Neutrophil (primary cell): ENCODE data around the gene CALN1.

ENCODE experiments used
- H3K27ac ChIP-seq: fragments of 200-600 bp; sonication (generic); 2 replicates; pipeline ENCODE4 v1.5.1; 2016; ENCODE audit warnings: mild to moderate bottlenecking, moderate library complexity
- H3K27me3 ChIP-seq: fragments of 200-600 bp; sonication (generic); 2 replicates; pipeline ENCODE4 v1.6.0; 2016; ENCODE audit warnings: mild to moderate bottlenecking
- H3K36me3 ChIP-seq: fragments of 200-600 bp; sonication (generic); 2 replicates; pipeline ENCODE4 v1.5.1; 2017
- H3K4me1 ChIP-seq, 2 experiments: fragments of 200-600 bp in 1 of 2; sonication (generic) in 1 of 2; 1 replicate in 1 of 2; 2 replicates in 1 of 2; pipeline versions ENCODE4 v1.5.1 to v1.6.1; 2013 to 2016; ENCODE audit warnings: low read depth in 1 of 2, low read length in 1 of 2, mild to moderate bottlenecking in 1 of 2, moderate library complexity in 1 of 2; ENCODE audit not compliant: control insufficient read depth in 1 of 2, insufficient read depth in 1 of 2
- H3K4me3 ChIP-seq, 2 experiments: fragments of 200-600 bp in 1 of 2; sonication (generic) in 1 of 2; 1 replicate in 1 of 2; 2 replicates in 1 of 2; pipeline ENCODE4 v1.5.1; 2013 to 2016; ENCODE audit warnings: low read depth in 1 of 2, low read length in 1 of 2, mild to moderate bottlenecking in 1 of 2, moderate library complexity in 1 of 2
- H3K9me3 ChIP-seq: fragments of 200-600 bp; sonication (generic); 2 replicates; pipeline ENCODE4 v1.5.1; 2016
- TF ChIP-seq, protein P1 (sequence below): fragments of 200-600 bp; sonication (generic); IDR thresholded peaks from 2 replicates; pipeline ENCODE4 v1.5.1; 2016; ENCODE audit warnings: antibody characterized with exemption

The CALN1 gene

GRCh38 chr7:72019436-72019835 lies 392.7 kb downstream of the CALN1 start:
- no peaks in the 10 kb centered on the region for H3K9me3 ChIP-seq
- peaks cover 0 to 8% of the 10 kb centered on the region in 2 experiments for H3K4me1 ChIP-seq
- no peak overlapping the region for H3K27ac ChIP-seq
- no peak overlapping the region for H3K4me3 ChIP-seq
- H3K36me3 ChIP-seq = no peaks in the 10 kb centered on the region
- TF ChIP-seq, protein P1, sequence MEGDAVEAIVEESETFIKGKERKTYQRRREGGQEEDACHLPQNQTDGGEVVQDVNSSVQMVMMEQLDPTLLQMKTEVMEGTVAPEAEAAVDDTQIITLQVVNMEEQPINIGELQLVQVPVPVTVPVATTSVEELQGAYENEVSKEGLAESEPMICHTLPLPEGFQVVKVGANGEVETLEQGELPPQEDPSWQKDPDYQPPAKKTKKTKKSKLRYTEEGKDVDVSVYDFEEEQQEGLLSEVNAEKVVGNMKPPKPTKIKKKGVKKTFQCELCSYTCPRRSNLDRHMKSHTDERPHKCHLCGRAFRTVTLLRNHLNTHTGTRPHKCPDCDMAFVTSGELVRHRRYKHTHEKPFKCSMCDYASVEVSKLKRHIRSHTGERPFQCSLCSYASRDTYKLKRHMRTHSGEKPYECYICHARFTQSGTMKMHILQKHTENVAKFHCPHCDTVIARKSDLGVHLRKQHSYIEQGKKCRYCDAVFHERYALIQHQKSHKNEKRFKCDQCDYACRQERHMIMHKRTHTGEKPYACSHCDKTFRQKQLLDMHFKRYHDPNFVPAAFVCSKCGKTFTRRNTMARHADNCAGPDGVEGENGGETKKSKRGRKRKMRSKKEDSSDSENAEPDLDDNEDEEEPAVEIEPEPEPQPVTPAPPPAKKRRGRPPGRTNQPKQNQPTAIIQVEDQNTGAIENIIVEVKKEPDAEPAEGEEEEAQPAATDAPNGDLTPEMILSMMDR = no peak
- H3K27me3 ChIP-seq = no peaks in the 10 kb centered on the region

- TF ChIP-seq, protein P1 = no peak
- Histone ChIP-seq H3K4me1 (no peaks in the 10 kb centered on the region), H3K27me3 (no peaks in the 10 kb centered on the region), H3K4me3 (no peak overlapping the region), H3K36me3 (no peaks in the 10 kb centered on the region), H3K9me3 (no peaks in the 10 kb centered on the region), H3K27ac (no peak overlapping the region)
Observed at GRCh38 chr7:72017756-72018155, 394.4 kb downstream of the CALN1 start.

DNA sequence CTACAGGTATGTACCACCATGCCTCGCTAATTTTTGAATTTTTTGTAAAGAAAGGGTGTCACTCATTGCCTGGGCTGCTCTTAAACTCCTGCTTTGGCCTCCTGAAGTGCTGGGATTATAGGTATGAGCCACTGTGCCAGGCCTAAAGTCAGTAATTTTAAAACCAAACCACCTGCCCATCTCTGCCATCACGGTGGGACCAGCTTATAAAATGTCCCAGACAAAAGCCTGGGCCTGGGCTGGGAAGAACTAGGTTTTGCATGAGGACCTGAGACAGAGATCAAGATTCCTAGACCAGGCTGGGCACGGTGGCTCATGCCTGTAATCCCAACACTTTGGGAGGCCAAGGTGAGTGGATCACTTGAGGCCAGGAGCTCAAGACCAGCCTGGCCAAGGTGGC lies 395.6 kb downstream of the CALN1 start:
- Histone ChIP-seq H3K4me1 (no peaks in the 10 kb centered on the region), H3K9me3 (no peaks in the 10 kb centered on the region), H3K27me3 (no peaks in the 10 kb centered on the region), H3K36me3 (no peaks in the 10 kb centered on the region), H3K27ac (no peak overlapping the region), H3K4me3 (no peak overlapping the region)
- TF ChIP-seq, protein P1 = no peak

- no peaks in the 10 kb centered on the region for H3K4me1 ChIP-seq
- H3K9me3 ChIP-seq = no peaks in the 10 kb centered on the region
- TF ChIP-seq, protein P1 = no peak
- no peak overlapping the region for H3K4me3 ChIP-seq
- no peaks in the 10 kb centered on the region for H3K36me3 ChIP-seq
- H3K27me3 ChIP-seq = no peaks in the 10 kb centered on the region
- no peak overlapping the region for H3K27ac ChIP-seq
Observed at GRCh38 chr7:72015136-72015535, 397.0 kb downstream of the CALN1 start.

DNA sequence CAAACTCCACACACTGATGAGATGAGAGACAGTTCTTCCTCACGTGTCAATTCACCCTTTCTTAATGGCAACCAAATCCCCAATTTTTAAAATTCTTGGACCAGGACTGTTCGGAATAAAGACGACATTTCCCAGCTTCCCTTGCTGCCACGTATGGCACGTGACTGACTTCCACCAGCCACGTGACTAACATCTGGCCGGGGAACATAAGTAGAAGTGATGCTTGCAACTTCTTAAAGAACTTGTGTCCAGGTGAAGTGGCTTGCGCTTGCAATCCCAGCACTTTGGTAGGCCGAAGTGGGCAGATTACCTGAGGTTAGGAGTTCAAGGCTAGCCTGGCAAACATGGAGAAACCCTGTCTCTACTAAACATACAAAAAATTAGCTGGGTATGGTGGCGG lies 405.1 kb downstream of the CALN1 start:
- Histone ChIP-seq H3K27ac (no peak overlapping the region), H3K4me1 (no peaks in the 10 kb centered on the region), H3K36me3 (no peaks in the 10 kb centered on the region), H3K9me3 (no peaks in the 10 kb centered on the region), H3K4me3 (no peak overlapping the region), H3K27me3 (no peaks in the 10 kb centered on the region)
- TF ChIP-seq, protein P1 = no peak

DNA sequence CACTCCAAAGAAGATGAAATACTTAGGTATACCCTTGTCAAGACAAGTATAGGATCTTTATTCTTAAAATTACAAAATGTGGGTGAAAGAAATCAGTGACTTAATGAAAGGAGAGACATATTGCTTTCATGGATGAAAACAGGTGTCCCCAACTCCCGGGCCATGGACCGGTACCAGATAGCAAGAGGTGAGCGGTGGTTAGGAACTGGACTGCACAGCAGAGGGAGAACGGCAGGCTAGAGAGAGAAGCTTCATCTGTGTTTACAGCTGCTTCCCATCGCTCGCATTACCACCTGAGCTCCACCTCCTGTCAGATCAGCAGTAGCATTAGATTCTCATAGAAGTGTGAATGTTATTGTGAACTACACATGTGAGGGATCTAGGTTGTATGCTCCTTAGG lies 408.9 kb downstream of the CALN1 start:
- Histone ChIP-seq H3K9me3 (no peaks in the 10 kb centered on the region), H3K27ac (no peak overlapping the region), H3K27me3 (no peaks in the 10 kb centered on the region), H3K36me3 (no peaks in the 10 kb centered on the region), H3K4me1 (no peaks in the 10 kb centered on the region), H3K4me3 (no peak overlapping the region)
- TF ChIP-seq, protein P1 = no peak
